AG04449 (cell line): ENCODE results near the gene PRPSAP1.
A peak's percentile ranks its signal among the peaks of the same experiment; 100 is the strongest.

ENCODE experiments used
- CTCF ChIA-PET: fragments of 350-600 bp; formaldehyde crosslinking; extraction: SDS; loops from one replicate; lab custom pipeline; 2021; ENCODE audit warnings: antibody characterized with exemption; lab: Yijun Ruan, JAX
- POLR2A ChIA-PET: fragments of 400-600, 350-600 bp; formaldehyde crosslinking; extraction: SDS; loops from one replicate; lab custom pipeline; 2020; ENCODE audit warnings: antibody characterized with exemption, inconsistent platforms; lab: Yijun Ruan, JAX
- DNase-seq: peaks from one replicate; pipeline ENCODE4 v3.0.0-alpha.2; 2010; ENCODE audit warnings: low read depth, low spot score
- H3K4me3 ChIP-seq: 2 replicates; pipeline ENCODE4 v1.5.1; 2011; ENCODE audit warnings: low read depth, mild to moderate bottlenecking, control low read depth, low read length
- CTCF ChIP-seq: IDR thresholded peaks from one replicate; pipeline ENCODE4 v1.5.1; 2011; ENCODE audit warnings: mild to moderate bottlenecking, moderate library complexity, low read length, control low read depth, inconsistent platforms; ENCODE audit not compliant: insufficient read depth; ENCODE audit errors: missing control alignments

Gene PRPSAP1

GRCh38 chr17:76379646-76380376 is 26.1 kb upstream of the PRPSAP1 start:
- ChIA-PET POLR2A (interaction anchor here (0.6 kb wide), 1 partner anchor 9 kb away, joined by 4 read pairs; no protein-coding TSS in a partner anchor), CTCF (interaction anchor here (6.8 to 27.1 kb wide), 3 partner anchors 14 to 27 kb away, joined by 74 to 578 read pairs (median 186); partner anchors contain the start of gene PRPSAP1)
- no peak overlapping the region for H3K4me3 ChIP-seq
- DNase-seq: no peak
- TF ChIP-seq CTCF: no peak

- DNase-seq: no peak
- POLR2A ChIA-PET: no interaction called here
- H3K4me3 ChIP-seq: no peak overlapping the region
- TF ChIP-seq CTCF: no peak
- CTCF ChIA-PET: interaction anchor here (8.9 to 27.1 kb wide), 2 partner anchors 14 to 27 kb away, joined by 186 to 578 read pairs; no protein-coding TSS in a partner anchor
These were observed 25.5 kb upstream of the PRPSAP1 start for GRCh38 chr17:76379275-76379641.

DNA sequence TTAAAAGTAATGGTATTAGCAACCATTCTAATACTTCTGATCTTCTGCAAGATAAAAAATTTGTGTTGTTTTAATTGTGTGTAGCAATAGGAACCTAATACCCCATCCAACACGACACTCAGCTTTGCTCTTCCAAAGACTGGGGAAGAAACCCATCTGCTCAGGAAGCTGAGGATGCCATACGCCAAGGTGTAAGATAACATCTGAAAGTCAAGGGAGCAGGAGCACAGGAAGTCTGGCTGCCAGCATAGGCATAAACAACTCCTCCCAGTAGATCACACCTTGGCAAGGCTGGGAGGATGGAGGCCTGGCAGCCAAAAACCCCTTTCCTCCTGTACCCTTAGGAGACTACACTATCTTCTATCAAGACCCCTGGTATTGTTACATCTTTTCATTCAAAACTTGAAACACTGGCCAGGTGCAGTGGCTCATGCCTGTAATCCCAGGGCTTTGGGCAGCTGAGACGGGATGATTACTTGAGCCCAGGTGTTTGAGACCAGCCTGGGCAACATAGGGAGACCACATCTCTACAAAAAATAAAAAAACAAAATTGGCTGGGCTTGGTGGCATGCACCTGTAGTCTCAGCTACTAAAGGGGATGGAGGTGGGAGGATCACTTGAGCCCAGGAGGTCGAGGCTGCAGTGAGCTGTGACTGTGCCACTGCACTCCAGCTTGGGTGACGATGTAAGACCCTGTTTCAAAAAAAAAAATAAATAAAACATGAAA is 25.0 kb upstream of the PRPSAP1 start:
- no peak for TF ChIP-seq CTCF
- H3K4me3 ChIP-seq: no peak overlapping the region
- POLR2A ChIA-PET: no interaction called here
- no peak for DNase-seq
- CTCF ChIA-PET: interaction anchor here (8.9 kb wide), 1 partner anchor 13 kb away, joined by 186 read pairs; no protein-coding TSS in a partner anchor

GRCh38 chr17:76376318-76377133 is 22.8 kb upstream of the PRPSAP1 start:
- ChIA-PET CTCF (interaction anchor here (1.1 to 2.0 kb wide), 6 partner anchors 8 to 97 kb away, joined by 3 to 6 read pairs (median 4); partner anchors contain the start of genes SPHK1 and UBE2O), POLR2A (no interaction called here)
- DNase-seq: no peak
- no peak overlapping the region for H3K4me3 ChIP-seq
- no peak for TF ChIP-seq CTCF

DNA sequence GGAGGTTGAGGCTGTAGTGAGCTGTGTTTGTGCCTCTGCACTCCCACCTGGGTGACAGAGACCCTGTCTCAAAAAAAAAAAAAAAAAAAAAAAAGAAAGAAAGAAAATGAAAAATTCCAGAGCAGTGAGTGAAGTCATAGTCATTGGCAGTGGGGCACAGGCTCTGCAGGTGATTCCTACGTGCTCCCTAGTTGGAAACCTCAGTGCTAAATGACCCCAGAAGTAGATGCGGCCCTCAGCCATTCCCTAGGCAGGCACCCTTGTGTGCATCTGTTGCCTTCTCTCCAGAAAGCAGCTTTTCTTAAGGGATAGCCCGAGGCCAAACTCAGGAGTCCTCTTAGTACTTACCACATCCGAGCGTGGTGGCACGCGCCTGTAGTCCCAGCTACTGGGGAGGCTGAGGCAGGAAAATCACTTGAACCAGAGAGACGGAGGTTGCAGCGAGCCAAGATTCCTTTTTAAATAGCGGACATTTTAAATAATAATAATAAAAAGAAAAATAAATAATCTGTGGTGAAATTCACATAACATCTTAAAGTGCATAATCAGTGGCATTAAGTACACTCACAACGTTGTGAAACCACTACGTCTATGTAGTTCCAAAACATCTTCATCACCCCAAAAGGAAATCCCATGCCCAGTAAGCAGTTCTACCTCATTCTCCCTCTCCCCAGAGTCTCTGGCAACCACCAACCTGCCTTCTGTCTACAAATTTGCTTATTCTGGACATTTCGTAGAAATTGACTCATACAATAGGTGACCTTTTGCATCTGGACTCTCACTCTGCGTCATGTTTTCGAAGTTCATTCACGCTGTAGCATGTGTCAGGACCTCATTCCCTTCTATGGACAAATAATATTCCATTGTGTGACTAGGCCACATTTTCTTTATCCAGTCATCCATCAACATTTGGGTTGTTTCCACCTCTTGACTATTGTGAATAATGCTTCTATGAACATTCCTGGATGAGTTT is 18.2 kb upstream of the PRPSAP1 start:
- ChIA-PET CTCF (interaction anchor here (1.0 to 13.3 kb wide), 7 partner anchors 10 to 92 kb away, joined by 3 to 186 read pairs (median 5); partner anchors contain the start of genes PRPSAP1 and SPHK1), POLR2A (interaction anchor here (0.6 to 3.4 kb wide), 4 partner anchors 10 to 18 kb away, joined by 3 to 37 read pairs (median 12); partner anchors contain the start of genes PRPSAP1 and SPHK1)
- peak; percentile 66 for DNase-seq
- no peak for TF ChIP-seq CTCF
- H3K4me3 ChIP-seq: no peak overlapping the region
